ENCODE data around the gene STPG3. TPM values are rescaled to one million over a fixed set of nuclear protein-coding genes. Genes with fewer than 3 reads are reported as not detected.
A peak's percentile ranks its signal among the peaks of the same experiment; 100 is the strongest.

The STPG3 gene
- total and polyA plus RNA-seq, 2 of the 4 experiments (the other 2 are of a cell fraction), result not detected

DNA sequence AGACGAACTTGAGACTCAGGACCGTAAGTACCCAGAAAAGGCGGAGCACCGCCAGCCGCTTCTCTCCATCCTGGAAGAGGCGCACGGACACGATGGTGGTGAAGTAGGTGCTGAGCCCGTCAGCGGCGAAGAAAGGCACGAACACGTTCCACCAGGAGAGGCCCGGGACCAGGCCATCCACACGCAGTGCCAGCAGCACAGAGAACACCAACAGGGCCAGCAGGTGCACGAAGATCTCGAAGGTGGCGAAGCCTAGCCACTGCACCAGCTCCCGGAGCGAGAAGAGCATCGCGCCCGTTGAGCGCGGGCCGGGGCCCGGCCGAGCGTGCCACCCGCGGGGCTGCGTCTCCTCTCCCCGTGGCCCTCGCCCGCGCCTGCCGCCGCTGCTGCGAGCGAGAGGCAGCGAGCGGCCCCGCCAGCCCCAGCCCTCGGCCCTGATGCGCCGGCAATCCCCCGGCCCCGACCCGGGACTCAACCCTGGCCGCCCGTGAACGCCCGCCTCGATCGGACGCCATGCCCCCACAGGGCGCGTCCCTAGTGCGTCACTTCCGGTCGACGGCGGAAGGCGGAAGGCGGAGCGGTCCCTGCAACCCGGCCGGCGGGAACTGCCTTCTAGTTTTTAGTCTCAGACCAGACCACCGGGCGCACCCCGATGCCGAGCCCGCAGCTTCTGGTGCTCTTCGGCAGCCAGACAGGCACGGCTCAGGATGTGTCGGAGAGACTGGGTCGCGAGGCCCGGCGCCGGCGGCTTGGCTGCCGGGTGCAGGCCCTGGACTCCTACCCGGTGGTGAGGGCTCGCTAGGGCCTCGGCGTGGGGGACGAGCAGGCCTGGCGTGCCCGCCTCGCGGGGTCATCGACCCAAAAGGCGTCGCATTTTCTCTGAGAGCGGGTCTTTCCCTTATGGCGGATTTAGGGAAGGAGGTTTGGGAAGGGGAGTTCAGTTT, 45.7 kb upstream of the STPG3 start, which contains the start of the genes NDOR1 and TMEM203:
Gene NDOR1 (plus strand): TSS at position 575 of the 944 bp plus-strand sequence. CDS start 78 bp downstream, at position 653.
Gene TMEM203 (minus strand): TSS at position 523 of the 944 bp plus-strand sequence. CDS start 234 bp downstream, at position 289.
- H3K27ac ChIP-seq (ENCODE audit: insufficient read depth, low read length), result peak within 1 kb of the TSS; percentile 85
- H3K18ac ChIP-seq (ENCODE audit: low read depth, low read length), result no peak within 1 kb of the TSS
- H4K20me1 ChIP-seq (ENCODE audit: insufficient read depth, low read length), result peaks cover 9% of the 10 kb centered on the region
- no TSS peak for BruUV-seq (replicated peaks)
- H2BK120ac ChIP-seq (ENCODE audit: low read depth, low read length), result no peak within 1 kb of the TSS
- 0% methylated on average over 37 of the region's 98 CpGs; no CpG with 5 or more reads in 1 of the 2 experiments for WGBS, 2 experiments (ENCODE audit: extremely low coverage in 2 of 2, insufficient read length in 1 of 2)
- H3K14ac ChIP-seq (replicated peaks; ENCODE audit: low read depth, low read length), result peak within 1 kb of the TSS; percentile 66
- H3K9me1 ChIP-seq (ENCODE audit: insufficient read depth, low read length), result 0 out of 2 replicates have a peak, but pooled peaks cover 2% of the 10 kb centered on the region
- H3K4me3 ChIP-seq (ENCODE audit: insufficient read depth, low read depth, low read length), result peak within 1 kb of the TSS; percentile 93
- peak within 1 kb of the TSS; percentile 76 for H4K5ac ChIP-seq (ENCODE audit: low read depth, low read length)
- peak within 1 kb of the TSS; percentile 41 for H2BK5ac ChIP-seq (ENCODE audit: low read depth, low read length, poor library complexity, severe bottlenecking)
- H3K4me2 ChIP-seq (ENCODE audit: low read depth, low read length), result peak within 1 kb of the TSS; percentile 99
- in situ Hi-C loops (cut with MboI; ENCODE audit: low sequenced_read_pairs) (no loop called here), intact Hi-C loops (cut with micrococcal nuclease) (no loop called here), dilution Hi-C loops (cut with HindIII; ENCODE audit: low sequenced_read_pairs, unreplicated experiment) (no loop called here)
- peak within 1 kb of the TSS; percentile 71 for H3K56ac ChIP-seq (ENCODE audit: extremely low read depth, insufficient read depth, low read length)
- H2AK5ac ChIP-seq (ENCODE audit: low read depth, low read length), result peak within 1 kb of the TSS; percentile 90
- H2AK9ac ChIP-seq (replicated peaks; ENCODE audit: low read depth, low read length, poor library complexity), result peak within 1 kb of the TSS; percentile 97
- no peaks in the 10 kb centered on the region for H3K9me3 ChIP-seq (ENCODE audit: control insufficient read depth, insufficient read depth, low read length)
- peak within 1 kb of the TSS; percentile 97 for H2AFZ ChIP-seq (replicated peaks; ENCODE audit: low read length, poor library complexity)
- peaks cover 10% of the 10 kb centered on the region for H3K4me1 ChIP-seq (ENCODE audit: control insufficient read depth, insufficient read depth, low read length)
- ATAC-seq (ENCODE audit: low read depth) (peak; percentile 53), DNase-seq (peak; percentile 77)
- no peak within 1 kb of the TSS for H2BK15ac ChIP-seq (ENCODE audit: low read depth, low read length)
- H3K79me1 ChIP-seq (ENCODE audit: low read depth in 1 of 2, low read length in 2 of 2), result peaks cover 45 to 63% of the 10 kb centered on the region in 2 experiments
- ChIA-PET CTCF (no interaction called here), POLR2A (ENCODE audit: unreplicated experiment) (interaction anchor here (0.6 kb wide), 1 partner anchor 76 kb away, joined by 4 read pairs; no protein-coding TSS in a partner anchor)
- peak within 1 kb of the TSS; percentile 94 to 98 for H4K8ac ChIP-seq (ENCODE audit: low read depth in 2 of 2, low read length in 2 of 2)
- H3K27me3 ChIP-seq (ENCODE audit: control insufficient read depth, insufficient read depth, low read length), result no peaks in the 10 kb centered on the region
- no peak within 1 kb of the TSS for H2BK20ac ChIP-seq (ENCODE audit: low read depth, low read length)
- H3K23ac ChIP-seq (ENCODE audit: low read depth, low read length), result peak within 1 kb of the TSS; percentile 98
- peaks cover 8% of the 10 kb centered on the region for H3K36me3 ChIP-seq (ENCODE audit: control insufficient read depth, insufficient read depth, low read length)
- H3K9ac ChIP-seq (ENCODE audit: low read depth, low read length), result peak within 1 kb of the TSS; percentile 89
- H4K91ac ChIP-seq (ENCODE audit: insufficient read depth, low read depth, low read length), result peak within 1 kb of the TSS; percentile 75
- H3K4ac ChIP-seq (ENCODE audit: low read depth, low read length), result peak within 1 kb of the TSS; percentile 89
- TF ChIP-seq CHD1 (IDR thresholded peaks at IDR 0.05; ENCODE audit: low read depth, low read length), result no peak
- peak; percentile 85; the same call in 1 of the 2 replicates for TF ChIP-seq MXI1 (IDR thresholded peaks at IDR 0.05; ENCODE audit: borderline replicate concordance, low read depth, low read length)
- TF ChIP-seq FOS (IDR thresholded peaks at IDR 0.05; ENCODE audit: low read depth, low read length), result no peak
- TF ChIP-seq MAZ (IDR thresholded peaks at IDR 0.05; ENCODE audit: borderline replicate concordance, low read depth, low read length), result peak; percentile 91; the same call in 1 of the 2 replicates
- no peak for TF ChIP-seq NFE2L2 (IDR thresholded peaks at IDR 0.05; ENCODE audit: low read depth, low read length)
- peak; percentile 77 for TF ChIP-seq POLR2A (IDR thresholded peaks at IDR 0.05; ENCODE audit: low read depth, low read length)

Data from IMR-90 (cell line).